Thymus (tissue), 11 donors: ENCODE results near the gene LAMA2. TPM values are rescaled to one million over a fixed set of nuclear protein-coding genes. Genes with fewer than 3 reads are reported as not detected.

ENCODE experiments used
- DNase-seq, 9 donors: peaks; one replicate each; pipeline ENCODE4 v3.0.0-alpha.2; 2013; ENCODE audit warnings: low spot score in 9 of 9, low read depth in 6 of 9, missing footprints in 1 of 9
- H3K27ac ChIP-seq, 2 donors: one replicate each; pipeline ENCODE4 v1.5.1; 2013; ENCODE audit warnings: control low read depth in 1 of 2, low read depth in 1 of 2, low read length in 1 of 2, mild to moderate bottlenecking in 1 of 2, moderate library complexity in 1 of 2
- H3K27me3 ChIP-seq, 2 donors: one replicate each; pipeline ENCODE4 v1.5.1; 2013; ENCODE audit warnings: low read length in 1 of 2; ENCODE audit not compliant: control insufficient read depth in 2 of 2, insufficient read depth in 1 of 2
- H3K36me3 ChIP-seq, 2 donors: one replicate each; pipeline ENCODE4 v1.5.1; 2013; ENCODE audit warnings: low read length in 1 of 2, mild to moderate bottlenecking in 1 of 2, moderate library complexity in 1 of 2; ENCODE audit not compliant: control insufficient read depth in 2 of 2, insufficient read depth in 2 of 2
- H3K4me1 ChIP-seq, 2 donors: one replicate each; pipeline ENCODE4 v1.5.1; 2013; ENCODE audit warnings: low read length in 2 of 2; ENCODE audit not compliant: control insufficient read depth in 2 of 2, insufficient read depth in 2 of 2
- H3K4me3 ChIP-seq, 2 donors: one replicate each; pipeline ENCODE4 v1.5.1; 2013; ENCODE audit warnings: low read length in 2 of 2, control low read depth in 1 of 2, mild to moderate bottlenecking in 1 of 2
- H3K9me3 ChIP-seq, 2 donors: one replicate each; pipeline ENCODE4 v1.5.1; 2013; ENCODE audit warnings: low read length in 1 of 2, mild to moderate bottlenecking in 1 of 2; ENCODE audit not compliant: control insufficient read depth in 2 of 2, insufficient read depth in 1 of 2
- WGBS: extraction: QIAGEN DNeasy Blood & Tissue Kit; methylation state at CpG from one replicate; pipeline ENCODE4 v1.1.7; 2013; 5-methylcytosine and 5-hydroxymethylcytosine counted together
- polyA plus RNA-seq: library from polyadenylated mRNA; stranded (reverse); fragments of 200-250 nt; gene quantifications from one replicate; pipeline ENCODE4 v1.2.3, GENCODE V29; 2013
- total RNA-seq: library from RNA; stranded (reverse); fragments of 120-200 nt; gene quantifications from one replicate; pipeline ENCODE4 v1.2.4, GENCODE V29; 2013
- donor health status: healthy.

Gene LAMA2
- total and polyA plus RNA-seq, 2 donors = 2.4 to 4.0 TPM

DNA sequence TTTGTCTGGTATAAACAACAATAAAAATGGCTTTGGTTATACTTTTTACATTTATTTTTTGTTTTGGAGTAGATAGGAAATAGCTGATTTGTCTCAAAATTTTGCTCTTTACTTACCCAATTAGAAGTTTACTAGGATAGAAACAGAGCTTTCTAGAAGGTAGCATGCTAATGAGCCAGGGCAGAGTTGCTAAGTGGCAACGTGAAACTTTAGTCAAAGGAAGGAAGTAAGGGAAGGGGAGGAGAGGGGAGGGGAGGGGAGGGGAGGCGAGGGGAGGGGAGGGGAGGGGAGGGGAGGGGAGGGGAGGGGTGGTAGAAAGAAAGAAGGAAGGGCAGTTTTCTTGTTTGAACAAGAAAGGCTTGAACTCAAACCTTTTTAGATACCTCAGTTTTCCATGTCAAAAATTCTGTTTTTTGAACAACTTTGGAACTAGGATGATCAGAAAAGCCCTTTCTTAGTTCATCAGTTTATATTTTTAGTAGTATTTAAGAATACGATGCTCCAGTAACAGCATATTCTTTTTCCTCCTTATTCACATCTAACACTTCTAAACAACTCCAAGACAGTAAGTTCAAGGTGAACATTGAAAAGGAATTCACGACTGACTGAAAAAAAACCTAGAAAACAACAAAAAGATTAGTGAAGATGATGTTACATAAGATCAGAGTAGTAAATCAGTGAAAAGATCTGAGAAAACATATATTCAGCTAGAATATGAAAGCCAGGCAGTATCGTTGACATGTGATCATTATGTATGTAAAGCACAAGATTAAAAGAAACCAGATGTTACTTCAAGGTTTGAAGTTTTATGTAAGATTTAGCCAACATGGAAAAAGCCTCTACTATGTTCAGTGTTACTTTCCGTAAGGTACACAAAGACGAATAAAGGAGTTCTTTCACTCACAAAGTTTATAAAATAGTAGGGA lies 563.6 kb downstream of the LAMA2 start:
- Histone ChIP-seq H3K36me3 (no peaks in the 10 kb centered on the region), H3K27ac (peak overlapping the region in 1 of 2 donors; percentile 48), H3K4me3 (no peak overlapping the region), H3K9me3 (no peaks in the 10 kb centered on the region), H3K4me1 (peaks cover 0 to 4% of the 10 kb centered on the region in 2 donors), H3K27me3 (no peaks in the 10 kb centered on the region)
- 61% methylated on average over 6 of the region's 7 CpGs for WGBS
- peak in 4 of 9 donors; percentile 8 to 41 (median 18) for DNase-seq

DNA sequence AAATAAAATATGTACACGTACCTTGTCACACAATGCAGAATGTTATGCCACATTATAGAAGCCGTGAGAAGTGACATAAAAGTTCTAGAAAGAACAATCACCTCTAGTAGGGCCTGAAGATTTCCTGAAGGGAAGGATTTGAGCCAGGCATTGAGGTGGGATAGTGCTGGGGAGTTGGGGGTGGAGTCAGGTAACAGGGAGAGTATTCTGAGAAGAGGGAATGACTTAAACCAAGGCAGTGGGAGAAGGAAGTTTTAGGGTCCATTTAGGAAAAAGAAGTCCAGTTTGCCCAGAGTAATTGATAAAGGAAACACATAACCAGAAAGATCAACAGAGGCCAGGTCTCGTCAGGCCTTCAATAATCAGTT lies 564.2 kb downstream of the LAMA2 start:
- Histone ChIP-seq H3K4me1 (peaks cover 0 to 4% of the 10 kb centered on the region in 2 donors), H3K4me3 (no peak overlapping the region), H3K27ac (no peak overlapping the region), H3K9me3 (no peaks in the 10 kb centered on the region), H3K27me3 (no peaks in the 10 kb centered on the region), H3K36me3 (no peaks in the 10 kb centered on the region)
- WGBS = 94% methylated on average over 3 of the region's 3 CpGs
- no peak for DNase-seq

DNA sequence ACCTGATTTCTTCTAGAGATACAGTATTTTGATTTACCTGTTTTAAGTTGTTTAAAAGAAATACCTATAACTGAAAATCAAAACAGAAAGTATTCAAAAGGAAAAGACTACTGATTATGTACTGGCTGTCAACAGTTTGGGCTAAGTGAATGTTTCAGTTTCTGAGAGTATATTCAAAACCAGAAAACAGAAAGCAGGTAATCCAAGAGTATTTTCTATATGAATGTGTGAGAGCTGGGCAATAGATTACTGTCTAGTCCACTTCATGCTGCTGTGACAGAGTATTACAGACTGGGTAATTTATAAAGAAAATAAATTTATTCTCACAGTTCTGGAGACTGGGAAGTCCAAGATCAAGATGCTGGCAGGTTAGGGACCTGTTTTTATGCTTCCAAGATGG lies 566.0 kb downstream of the LAMA2 start:
- H3K4me1 ChIP-seq = peaks cover 0 to 4% of the 10 kb centered on the region in 2 donors
- H3K4me3 ChIP-seq = no peak overlapping the region
- no peaks in the 10 kb centered on the region for H3K9me3 ChIP-seq
- no peaks in the 10 kb centered on the region for H3K27me3 ChIP-seq
- no peak for DNase-seq
- no peaks in the 10 kb centered on the region for H3K36me3 ChIP-seq
- no peak overlapping the region for H3K27ac ChIP-seq

DNA sequence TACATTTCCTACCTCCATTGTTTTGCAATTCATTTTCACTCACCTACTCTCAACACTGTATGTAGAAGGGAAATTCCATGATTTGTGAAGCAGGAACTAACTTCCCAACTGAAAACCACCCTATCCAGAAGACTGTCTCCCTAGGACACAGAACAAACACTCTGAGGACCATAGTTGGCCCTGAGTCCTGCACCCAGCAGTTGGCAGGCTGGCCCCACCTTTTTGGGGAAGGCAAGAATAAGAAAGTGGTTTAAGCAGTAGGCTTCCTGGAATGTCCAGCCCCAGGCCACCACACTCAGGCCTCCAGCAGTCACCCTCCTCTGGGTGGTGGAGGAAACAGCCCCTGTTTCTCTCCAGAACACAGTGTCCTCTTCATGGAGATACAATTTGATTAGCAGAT lies 568.2 kb downstream of the LAMA2 start:
- H3K36me3 ChIP-seq = no peaks in the 10 kb centered on the region
- no peaks in the 10 kb centered on the region for H3K9me3 ChIP-seq
- no peak for DNase-seq
- H3K27ac ChIP-seq = no peak overlapping the region
- H3K4me3 ChIP-seq = no peak overlapping the region
- H3K4me1 ChIP-seq = peaks cover 0 to 4% of the 10 kb centered on the region in 2 donors
- H3K27me3 ChIP-seq = no peaks in the 10 kb centered on the region

DNA sequence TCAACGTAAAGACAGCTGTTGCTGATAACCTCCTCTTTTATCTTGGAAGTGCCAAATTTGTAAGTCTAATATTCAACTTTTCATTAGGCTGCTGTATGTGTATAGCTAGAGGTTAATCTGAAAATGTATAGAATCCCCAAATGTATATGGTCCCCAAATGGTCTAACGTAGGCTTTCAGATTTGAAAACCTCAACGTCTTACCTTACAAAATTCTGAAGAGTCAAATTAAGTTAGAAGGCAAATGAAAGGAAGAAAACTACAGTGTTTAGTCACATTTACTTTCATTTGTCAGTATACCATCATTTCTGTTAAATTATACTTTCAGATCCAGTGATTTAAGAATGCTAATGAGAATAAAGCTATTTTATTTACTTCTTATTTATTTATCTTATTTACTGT lies 570.1 kb downstream of the LAMA2 start:
- no peak overlapping the region for H3K27ac ChIP-seq
- H3K36me3 ChIP-seq = no peaks in the 10 kb centered on the region
- no peak for DNase-seq
- 73% methylated on average over 3 of the region's 3 CpGs for WGBS
- H3K9me3 ChIP-seq = no peaks in the 10 kb centered on the region
- H3K4me3 ChIP-seq = no peak overlapping the region
- no peaks in the 10 kb centered on the region for H3K27me3 ChIP-seq
- H3K4me1 ChIP-seq = no peaks in the 10 kb centered on the region

DNA sequence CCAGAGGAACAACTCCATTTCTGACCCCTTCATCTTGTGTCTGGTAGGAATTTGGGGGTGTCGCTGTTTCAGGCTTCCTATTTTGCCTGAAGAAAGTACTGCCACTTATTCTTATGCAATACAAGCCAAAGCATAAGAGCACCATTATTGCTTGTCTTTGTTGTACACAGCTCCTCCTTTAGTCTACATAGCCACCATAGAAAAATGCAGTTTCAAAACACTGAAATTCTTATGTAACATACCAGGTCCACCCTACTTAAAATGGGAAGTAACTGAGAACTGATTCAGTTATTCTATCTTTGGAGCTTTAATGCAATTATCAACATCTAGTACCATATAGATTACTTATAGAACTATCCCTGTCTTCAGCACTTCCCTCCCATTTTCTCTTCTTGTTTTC lies 571.5 kb downstream of the LAMA2 start:
- Histone ChIP-seq H3K27me3 (no peaks in the 10 kb centered on the region), H3K27ac (no peak overlapping the region), H3K36me3 (no peaks in the 10 kb centered on the region), H3K9me3 (no peaks in the 10 kb centered on the region), H3K4me1 (no peaks in the 10 kb centered on the region), H3K4me3 (no peak overlapping the region)
- WGBS = 97% methylated on average over 1 of the region's 1 CpG
- no peak for DNase-seq

DNA sequence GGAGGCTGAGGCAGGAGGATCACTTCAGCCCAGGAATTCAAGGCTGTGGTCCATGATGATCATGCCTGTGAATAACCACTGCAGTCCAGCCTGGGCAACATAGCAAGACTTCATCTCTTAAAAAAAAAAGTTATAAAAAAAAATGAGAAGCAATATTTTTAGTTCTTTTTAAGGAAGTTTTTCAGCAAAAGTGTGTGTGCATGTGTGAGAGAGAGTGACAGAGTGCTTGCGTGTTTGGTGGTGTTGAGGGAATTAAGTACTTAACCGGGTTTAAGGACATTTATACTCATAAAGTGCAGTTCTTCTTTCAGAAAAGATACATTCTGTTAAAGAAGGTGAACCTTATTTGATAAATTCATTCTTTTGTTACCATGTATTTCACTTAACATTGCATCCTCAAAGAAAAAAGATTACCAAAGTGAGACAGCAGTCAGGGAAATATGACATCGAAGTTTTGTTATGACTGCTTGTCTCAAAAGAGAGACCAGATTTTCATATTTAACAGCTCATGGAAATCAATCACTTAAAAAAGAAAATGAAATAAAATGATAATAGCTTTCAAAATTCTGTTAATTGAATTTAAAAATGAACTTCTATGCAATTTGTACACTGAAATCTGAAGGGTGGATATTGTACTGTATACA lies 572.3 kb downstream of the LAMA2 start:
- Histone ChIP-seq H3K9me3 (no peaks in the 10 kb centered on the region), H3K4me1 (no peaks in the 10 kb centered on the region), H3K27me3 (no peaks in the 10 kb centered on the region), H3K4me3 (no peak overlapping the region), H3K36me3 (no peaks in the 10 kb centered on the region), H3K27ac (no peak overlapping the region)
- WGBS = 62% methylated on average over 3 of the region's 3 CpGs
- DNase-seq = no peak

DNA sequence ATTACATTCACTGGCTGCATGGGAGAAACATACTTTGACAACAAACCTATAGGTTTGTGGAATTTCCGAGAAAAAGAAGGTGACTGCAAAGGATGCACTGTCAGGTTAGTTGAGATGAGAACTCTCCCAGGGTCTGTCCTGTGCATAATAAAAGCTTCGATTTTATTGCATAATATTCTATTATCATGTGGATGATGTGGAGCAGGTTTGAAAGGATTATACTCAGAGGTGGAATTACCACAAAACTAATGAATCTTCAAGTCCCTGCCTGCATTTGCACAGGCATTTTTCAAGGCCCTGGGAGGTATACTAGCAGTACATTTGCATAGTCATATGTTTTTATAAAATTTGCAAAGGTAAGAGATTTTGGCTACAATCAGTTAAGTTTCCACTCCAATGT lies 577.3 kb downstream of the LAMA2 start:
- H3K36me3 ChIP-seq = no peaks in the 10 kb centered on the region
- H3K27ac ChIP-seq = no peak overlapping the region
- no peaks in the 10 kb centered on the region for H3K9me3 ChIP-seq
- H3K4me1 ChIP-seq = no peaks in the 10 kb centered on the region
- no peak overlapping the region for H3K4me3 ChIP-seq
- no peaks in the 10 kb centered on the region for H3K27me3 ChIP-seq
- DNase-seq = no peak
- WGBS = 82% methylated on average over 2 of the region's 2 CpGs

DNA sequence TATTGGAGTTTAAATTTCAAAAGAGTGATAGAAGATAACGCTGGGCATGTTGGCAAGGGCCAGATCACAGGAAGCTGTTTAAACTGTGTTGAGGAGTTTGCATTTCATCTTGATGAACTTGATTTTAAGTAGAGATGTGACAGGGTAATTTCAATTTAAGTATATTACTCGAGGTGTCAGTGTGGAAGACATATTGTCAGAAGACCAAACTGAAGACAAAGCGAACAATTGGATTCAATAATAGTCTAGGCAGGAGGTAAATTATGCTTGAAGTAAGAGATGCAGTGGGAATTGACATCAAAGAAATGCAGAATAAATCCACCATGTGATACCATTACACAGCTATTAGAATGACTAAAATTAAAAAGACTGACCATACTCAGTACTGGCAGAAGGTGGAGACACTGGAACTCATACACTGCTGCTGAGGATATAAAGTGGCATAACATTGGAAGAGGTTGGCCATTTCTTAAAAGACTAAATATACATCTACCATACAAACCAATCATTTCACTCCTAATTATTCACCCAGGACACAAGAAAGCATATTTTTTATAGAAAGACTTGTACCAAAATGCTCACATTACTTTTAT lies 586.2 kb downstream of the LAMA2 start:
- WGBS = 94% methylated on average over 3 of the region's 3 CpGs
- H3K36me3 ChIP-seq = no peaks in the 10 kb centered on the region

More for the DNA sequence above, 586.2 kb downstream of the LAMA2 start:
- H3K27ac ChIP-seq = no peak overlapping the region
- no peak for DNase-seq
- no peak overlapping the region for H3K4me3 ChIP-seq
- no peaks in the 10 kb centered on the region for H3K9me3 ChIP-seq
- H3K4me1 ChIP-seq = no peaks in the 10 kb centered on the region
- H3K27me3 ChIP-seq = no peaks in the 10 kb centered on the region
